Activated CD4-positive, alpha-beta T cell treated with anti-CD3 and anti-CD28 coated beads, Interleukin-2, amount 10 ng/mL, durations not matched to agents 7 days and 5 days (primary cell): Measurements from ENCODE around the gene LDHD. TPM values are rescaled to one million over a fixed set of nuclear protein-coding genes. Genes with fewer than 3 reads are reported as not detected.
"Not testable (repeated sequence)": the region's sequence is repeated elsewhere in the genome, so short reads cannot be mapped to it uniquely, and the experiment has no call there.

ENCODE experiments used
- CTCF ChIA-PET: fragments of 350-600 bp; sonication (Branson Sonifier 250); formaldehyde crosslinking; loops from one replicate; lab custom pipeline; 2021; ENCODE audit warnings: antibody characterized with exemption; lab: Charles Lee
- POLR2A ChIA-PET: fragments of 350-600 bp; sonication (Branson Sonifier 250); formaldehyde crosslinking; loops from one replicate; lab custom pipeline; 2021; ENCODE audit warnings: antibody characterized with exemption; lab: Charles Lee
- DNase-seq: peaks from one replicate; pipeline ENCODE4 v3.0.0-alpha.2; 2020
- H3K27ac Mint-ChIP-seq: one replicate; pipeline ENCODE4 v1.8.0; 2021; ENCODE audit warnings: mild to moderate bottlenecking, moderate library complexity, mixed read lengths
- H3K27me3 Mint-ChIP-seq: one replicate; pipeline ENCODE4 v1.8.0; 2021; ENCODE audit warnings: mixed read lengths
- H3K36me3 Mint-ChIP-seq: one replicate; pipeline ENCODE4 v1.8.0; 2021; ENCODE audit warnings: low read depth, mixed read lengths
- H3K4me1 Mint-ChIP-seq: one replicate; pipeline ENCODE4 v1.8.0; 2021; ENCODE audit warnings: mixed read lengths
- H3K4me3 Mint-ChIP-seq: one replicate; pipeline ENCODE4 v1.8.0; 2021; ENCODE audit warnings: mild to moderate bottlenecking, moderate library complexity, mixed read lengths
- H3K9me3 Mint-ChIP-seq: one replicate; pipeline ENCODE4 v1.8.0; 2021; ENCODE audit warnings: mixed read lengths
- total RNA-seq, 2 experiments: library from RNA; stranded (reverse); gene quantifications; one replicate each; pipeline ENCODE4 v1.2.3, GENCODE V29; 2021

The LDHD gene
- total RNA-seq, 2 experiments from 2014 or later: 0.20 TPM; not detected in 1

GRCh38 chr16:75093598-75094540, 22.7 kb downstream of the LDHD start:
- ChIA-PET CTCF (interaction anchor here (0.5 to 1.2 kb wide), 2 partner anchors 17 to 614 kb away, joined by 4 read pairs; no protein-coding TSS in a partner anchor), POLR2A (no interaction called here)
- DNase-seq: no peak
- Mint-ChIP-seq H3K27me3 (no peaks in the 10 kb centered on the region), H3K36me3 (no peaks in the 10 kb centered on the region), H3K4me1 (peaks cover 29% of the 10 kb centered on the region), H3K9me3 (no peaks in the 10 kb centered on the region), H3K27ac (no peak overlapping the region), H3K4me3 (no peak overlapping the region)

- no peak overlapping the region for H3K27ac Mint-ChIP-seq
Measured at GRCh38 chr16:75092777-75093176, 23.8 kb downstream of the LDHD start.

GRCh38 chr16:75091619-75092018, 25.0 kb downstream of the LDHD start:
- H3K36me3 Mint-ChIP-seq, H3K4me3 Mint-ChIP-seq, DNase-seq, H3K27ac Mint-ChIP-seq, H3K9me3 Mint-ChIP-seq, H3K27me3 Mint-ChIP-seq, POLR2A ChIA-PET: not testable (repeated sequence)
- peaks cover 22% of the 10 kb centered on the region for H3K4me1 Mint-ChIP-seq
- CTCF ChIA-PET: interaction anchor here (1.0 kb wide), 2 partner anchors 19 to 29 kb away, joined by 3 read pairs; no protein-coding TSS in a partner anchor

More at GRCh38 chr16:75092777-75093176, 23.8 kb downstream of the LDHD start:
- ChIA-PET CTCF (no interaction called here), POLR2A (no interaction called here)
- Mint-ChIP-seq H3K9me3 (no peaks in the 10 kb centered on the region), H3K4me1 (peaks cover 24% of the 10 kb centered on the region), H3K36me3 (peaks cover 3% of the 10 kb centered on the region), H3K4me3 (no peak overlapping the region), H3K27me3 (no peaks in the 10 kb centered on the region)
- no peak for DNase-seq

DNA sequence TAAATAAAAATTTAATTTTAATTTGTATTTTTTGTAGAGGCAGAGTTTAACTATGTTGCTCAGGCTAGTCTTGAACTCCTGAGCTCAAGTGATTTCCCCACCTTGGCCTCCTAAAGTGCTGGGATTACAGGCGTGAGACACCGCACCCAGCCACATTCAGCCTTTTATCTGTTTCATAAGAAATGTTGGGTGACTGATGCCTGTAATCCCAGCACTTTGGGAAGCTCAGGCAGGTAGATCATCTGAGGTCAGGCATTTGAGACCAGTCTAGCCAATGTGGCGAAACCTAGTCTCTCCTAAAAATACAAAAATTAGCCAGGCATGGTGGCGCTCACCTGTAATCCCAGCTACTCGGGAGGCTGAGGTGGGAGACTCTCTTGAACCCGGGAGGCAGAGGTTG, 25.7 kb downstream of the LDHD start:
- POLR2A ChIA-PET: not testable (repeated sequence)

GRCh38 chr16:75089486-75090202, 26.9 kb downstream of the LDHD start:
- POLR2A ChIA-PET: interaction anchor here (0.6 kb wide), 1 partner anchor 57 kb away, joined by 9 read pairs; no protein-coding TSS in a partner anchor

More for the DNA sequence above, 25.7 kb downstream of the LDHD start:
- not testable (repeated sequence) for H3K9me3 Mint-ChIP-seq, H3K27me3 Mint-ChIP-seq, H3K4me3 Mint-ChIP-seq, H3K27ac Mint-ChIP-seq, DNase-seq, H3K36me3 Mint-ChIP-seq
- peaks cover 20% of the 10 kb centered on the region for H3K4me1 Mint-ChIP-seq
- CTCF ChIA-PET: interaction anchor here (1.0 to 2.3 kb wide), 4 partner anchors 13 to 28 kb away, joined by 3 to 6 read pairs (median 3); no protein-coding TSS in a partner anchor

GRCh38 chr16:75088934-75089333, 27.6 kb downstream of the LDHD start:
- no peak for DNase-seq
- no peak overlapping the region for H3K27ac Mint-ChIP-seq

More at GRCh38 chr16:75089486-75090202, 26.9 kb downstream of the LDHD start:
- CTCF ChIA-PET: interaction anchor here (0.7 to 2.3 kb wide), 6 partner anchors 12 to 77 kb away, joined by 3 to 7 read pairs (median 3); no protein-coding TSS in a partner anchor
- Mint-ChIP-seq H3K4me3 (no peak overlapping the region), H3K4me1 (peaks cover 24% of the 10 kb centered on the region), H3K36me3 (peaks cover 5% of the 10 kb centered on the region), H3K27me3 (no peaks in the 10 kb centered on the region), H3K27ac (peak overlapping the region; percentile 16), H3K9me3 (no peaks in the 10 kb centered on the region)
- DNase-seq: no peak

GRCh38 chr16:75088216-75088615, 28.4 kb downstream of the LDHD start:
- POLR2A ChIA-PET: interaction anchor here (0.6 kb wide), 1 partner anchor 24 kb away, joined by 12 read pairs; no protein-coding TSS in a partner anchor
- DNase-seq: no peak
- Mint-ChIP-seq H3K4me3 (no peak overlapping the region), H3K27ac (no peak overlapping the region), H3K4me1 (peaks cover 24% of the 10 kb centered on the region), H3K27me3 (no peaks in the 10 kb centered on the region), H3K9me3 (no peaks in the 10 kb centered on the region), H3K36me3 (peaks cover 5% of the 10 kb centered on the region)
- CTCF ChIA-PET: interaction anchor here (1.2 to 2.5 kb wide), 3 partner anchors 10 to 76 kb away, joined by 3 to 10 read pairs (median 7); no protein-coding TSS in a partner anchor

More at GRCh38 chr16:75088934-75089333, 27.6 kb downstream of the LDHD start:
- H3K9me3 Mint-ChIP-seq: no peaks in the 10 kb centered on the region
- peaks cover 24% of the 10 kb centered on the region for H3K4me1 Mint-ChIP-seq
- H3K4me3 Mint-ChIP-seq: no peak overlapping the region
- no peaks in the 10 kb centered on the region for H3K27me3 Mint-ChIP-seq
- peaks cover 5% of the 10 kb centered on the region for H3K36me3 Mint-ChIP-seq
- CTCF ChIA-PET: interaction anchor here (1.2 to 2.5 kb wide), 4 partner anchors 9 to 77 kb away, joined by 3 to 10 read pairs (median 6); no protein-coding TSS in a partner anchor
- POLR2A ChIA-PET: interaction anchor here (0.6 kb wide), 1 partner anchor 56 kb away, joined by 9 read pairs; no protein-coding TSS in a partner anchor

DNA sequence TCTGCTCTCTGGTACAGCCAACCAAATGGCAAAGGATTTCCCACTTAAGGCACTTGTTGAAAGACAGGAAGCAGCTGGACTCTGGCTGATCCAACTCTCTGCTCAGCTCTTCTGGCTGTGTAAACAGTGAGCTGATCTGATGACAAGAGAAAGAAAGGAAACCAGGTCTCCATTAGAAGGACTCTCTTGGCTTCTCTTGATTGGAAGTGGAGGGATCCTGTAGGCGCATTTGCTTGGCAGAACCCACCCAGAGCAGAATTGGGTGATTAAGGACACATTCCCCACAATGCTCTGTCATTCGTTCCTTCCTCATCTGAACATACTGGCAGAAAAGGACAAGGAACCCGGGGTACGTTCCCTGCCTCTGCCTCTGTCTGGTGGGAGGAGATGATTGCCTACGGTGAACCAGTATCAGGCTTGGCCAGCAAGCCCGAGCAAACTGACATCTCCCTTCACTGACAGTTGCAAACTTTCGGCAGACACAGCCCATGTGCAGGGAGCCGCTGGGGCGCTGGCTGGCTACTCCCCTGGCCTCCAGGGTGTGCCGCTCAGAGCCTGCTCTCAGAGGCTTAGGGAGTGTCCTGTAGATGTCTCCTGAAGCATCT, 29.1 kb downstream of the LDHD start:
- CTCF ChIA-PET: interaction anchor here (1.0 to 2.5 kb wide), 2 partner anchors 10 to 55 kb away, joined by 4 to 10 read pairs; no protein-coding TSS in a partner anchor
- H3K4me1 Mint-ChIP-seq: peaks cover 24% of the 10 kb centered on the region
- H3K36me3 Mint-ChIP-seq: peaks cover 5% of the 10 kb centered on the region
- POLR2A ChIA-PET: no interaction called here
- no peak overlapping the region for H3K27ac Mint-ChIP-seq
- no peaks in the 10 kb centered on the region for H3K27me3 Mint-ChIP-seq
- H3K9me3 Mint-ChIP-seq: no peaks in the 10 kb centered on the region
- DNase-seq: no peak
- H3K4me3 Mint-ChIP-seq: no peak overlapping the region

GRCh38 chr16:75086688-75087374, 29.7 kb downstream of the LDHD start:
- CTCF ChIA-PET: interaction anchor here (1.0 to 2.5 kb wide), 2 partner anchors 11 to 54 kb away, joined by 4 to 10 read pairs; no protein-coding TSS in a partner anchor
- no peak for DNase-seq

DNA sequence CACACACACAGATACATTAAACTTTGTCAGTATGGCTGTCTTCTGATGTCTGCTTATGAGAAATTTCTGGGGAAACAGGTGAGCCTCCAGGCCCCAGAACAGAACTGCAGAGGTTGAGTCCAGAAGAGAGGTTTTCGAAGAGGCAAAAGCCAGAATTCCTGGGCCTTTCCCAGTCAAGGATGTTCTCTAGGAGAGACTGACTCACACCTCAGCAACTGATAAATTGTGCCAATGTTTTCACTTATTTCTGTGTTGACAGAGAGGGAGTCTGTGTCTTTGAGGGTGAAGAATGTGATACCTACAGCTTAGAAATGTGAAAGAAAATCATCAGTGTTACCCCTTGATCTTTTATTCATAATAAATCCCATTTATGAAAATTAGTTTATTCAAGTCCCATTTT, 30.3 kb downstream of the LDHD start:
- Mint-ChIP-seq H3K27ac (no peak overlapping the region), H3K36me3 (peaks cover 7% of the 10 kb centered on the region), H3K9me3 (no peaks in the 10 kb centered on the region), H3K27me3 (no peaks in the 10 kb centered on the region), H3K4me1 (peaks cover 24% of the 10 kb centered on the region), H3K4me3 (no peak overlapping the region)
- POLR2A ChIA-PET: no interaction called here
- no peak for DNase-seq
- CTCF ChIA-PET: interaction anchor here (1.0 to 2.5 kb wide), 3 partner anchors 12 to 54 kb away, joined by 3 to 10 read pairs (median 4); no protein-coding TSS in a partner anchor

More at GRCh38 chr16:75086688-75087374, 29.7 kb downstream of the LDHD start:
- peaks cover 5% of the 10 kb centered on the region for H3K36me3 Mint-ChIP-seq
- H3K4me3 Mint-ChIP-seq: no peak overlapping the region
- peaks cover 24% of the 10 kb centered on the region for H3K4me1 Mint-ChIP-seq
- POLR2A ChIA-PET: no interaction called here
- H3K27me3 Mint-ChIP-seq: no peaks in the 10 kb centered on the region
- no peaks in the 10 kb centered on the region for H3K9me3 Mint-ChIP-seq
- H3K27ac Mint-ChIP-seq: no peak overlapping the region

DNA sequence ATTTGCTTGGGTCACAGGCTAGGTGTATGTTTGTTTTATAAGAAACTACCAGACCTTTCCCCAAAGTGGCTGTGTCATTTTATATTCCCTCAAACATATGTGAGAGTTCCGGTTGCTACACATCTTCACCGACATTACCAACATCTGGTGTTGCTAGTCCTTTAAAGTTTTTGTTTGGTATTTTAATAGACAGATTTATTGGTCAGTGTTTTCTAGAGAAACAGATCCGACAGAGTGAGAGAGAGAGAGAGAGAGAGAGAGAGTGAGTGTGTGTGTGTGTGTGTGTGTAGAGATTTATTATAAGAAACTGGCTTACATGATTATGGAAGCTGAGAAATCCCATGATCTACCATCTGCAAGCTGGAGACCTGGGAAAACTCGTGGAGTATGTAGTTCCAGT, 31.0 kb downstream of the LDHD start:
- H3K4me3 Mint-ChIP-seq: no peak overlapping the region
- DNase-seq: no peak
- no peaks in the 10 kb centered on the region for H3K27me3 Mint-ChIP-seq
- H3K36me3 Mint-ChIP-seq: peaks cover 7% of the 10 kb centered on the region
- H3K27ac Mint-ChIP-seq: no peak overlapping the region
- POLR2A ChIA-PET: no interaction called here
- no peaks in the 10 kb centered on the region for H3K9me3 Mint-ChIP-seq
- CTCF ChIA-PET: interaction anchor here (1.2 to 1.3 kb wide), 2 partner anchors 25 to 82 kb away, joined by 3 read pairs; no protein-coding TSS in a partner anchor
- peaks cover 25% of the 10 kb centered on the region for H3K4me1 Mint-ChIP-seq
